ENCODE results near the gene C1orf174. TPM values are rescaled to one million over a fixed set of nuclear protein-coding genes. Genes with fewer than 3 reads are reported as not detected.

Gene C1orf174
- total and polyA plus RNA-seq, 11 donors: 7.9 to 16.4 (median 11.3) TPM

DNA sequence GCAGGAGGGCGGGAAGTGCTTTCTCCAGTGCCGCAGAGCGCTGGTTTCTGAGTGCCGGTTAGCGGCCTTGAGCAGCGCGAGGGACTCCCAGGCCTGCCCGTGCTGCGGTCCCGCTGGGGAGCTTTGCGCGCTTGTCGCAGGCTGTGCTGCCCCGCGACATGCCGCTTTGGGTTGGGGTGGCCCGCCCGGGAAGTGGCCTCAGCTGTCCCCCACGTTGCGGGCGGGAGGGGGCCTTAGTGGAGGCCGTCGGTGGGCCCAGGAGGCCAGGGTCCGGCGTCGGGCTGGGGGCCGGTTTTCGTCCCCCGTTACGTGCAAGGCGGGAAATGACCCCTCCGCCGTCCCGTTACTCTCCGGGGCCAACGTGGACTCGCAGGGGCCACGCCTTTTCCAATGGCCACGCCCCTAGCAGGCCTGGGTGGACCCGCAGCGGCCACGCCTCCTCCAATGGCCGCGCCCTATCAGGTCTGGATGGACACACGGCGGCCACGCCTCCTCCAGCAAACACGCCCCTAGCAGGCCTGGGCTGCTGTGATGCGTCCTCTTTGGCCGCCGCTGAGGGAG is 977 bp upstream of the C1orf174 start:
- H3K36me3 ChIP-seq: no peaks in the 10 kb centered on the region

DNA sequence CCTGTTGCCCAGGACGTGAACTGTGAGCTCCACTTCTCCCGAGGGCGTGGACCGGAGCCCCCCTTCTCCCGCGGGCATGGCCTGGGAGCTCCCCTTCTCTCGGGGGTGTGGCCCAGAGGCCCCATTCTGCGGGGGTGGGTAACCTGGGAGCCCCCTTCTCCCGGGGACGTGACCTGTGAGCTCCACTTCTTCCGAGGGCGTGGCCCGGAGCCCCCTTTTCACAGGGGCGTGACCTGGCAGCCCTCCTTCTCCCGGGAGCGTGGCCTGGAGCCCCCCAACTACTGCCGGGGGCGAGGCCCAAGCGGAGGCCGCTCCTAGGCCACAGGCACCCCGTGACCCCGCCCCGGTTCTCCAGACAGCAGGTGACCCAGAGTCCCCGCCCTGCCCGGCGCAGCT is 320 bp downstream of the C1orf174 start:
- Histone ChIP-seq H3K4me3 (peak overlapping the region; percentile 29 to 98 (median 88)), H3K27me3 (no peaks in the 10 kb centered on the region), H3K4me1 (peaks cover 0 to 15% (median 8%) of the 10 kb centered on the region in 12 donors), H3K9me3 (peaks cover 0 to 28% (median 11%) of the 10 kb centered on the region in 12 donors), H3K27ac (peak overlapping the region; percentile 93 to 100 (median 98)), H3K36me3 (peaks cover 0 to 10% (median 0%) of the 10 kb centered on the region in 9 donors)
- WGBS, 4 donors: 0 to 1% methylated on average over 26 of the region's 26 CpGs; no CpG with 5 or more reads in 2 of the 4 donors
- TF ChIP-seq POLR2A (IDR thresholded peaks at IDR 0.05): no peak
- TF ChIP-seq, protein P1, sequence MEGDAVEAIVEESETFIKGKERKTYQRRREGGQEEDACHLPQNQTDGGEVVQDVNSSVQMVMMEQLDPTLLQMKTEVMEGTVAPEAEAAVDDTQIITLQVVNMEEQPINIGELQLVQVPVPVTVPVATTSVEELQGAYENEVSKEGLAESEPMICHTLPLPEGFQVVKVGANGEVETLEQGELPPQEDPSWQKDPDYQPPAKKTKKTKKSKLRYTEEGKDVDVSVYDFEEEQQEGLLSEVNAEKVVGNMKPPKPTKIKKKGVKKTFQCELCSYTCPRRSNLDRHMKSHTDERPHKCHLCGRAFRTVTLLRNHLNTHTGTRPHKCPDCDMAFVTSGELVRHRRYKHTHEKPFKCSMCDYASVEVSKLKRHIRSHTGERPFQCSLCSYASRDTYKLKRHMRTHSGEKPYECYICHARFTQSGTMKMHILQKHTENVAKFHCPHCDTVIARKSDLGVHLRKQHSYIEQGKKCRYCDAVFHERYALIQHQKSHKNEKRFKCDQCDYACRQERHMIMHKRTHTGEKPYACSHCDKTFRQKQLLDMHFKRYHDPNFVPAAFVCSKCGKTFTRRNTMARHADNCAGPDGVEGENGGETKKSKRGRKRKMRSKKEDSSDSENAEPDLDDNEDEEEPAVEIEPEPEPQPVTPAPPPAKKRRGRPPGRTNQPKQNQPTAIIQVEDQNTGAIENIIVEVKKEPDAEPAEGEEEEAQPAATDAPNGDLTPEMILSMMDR (IDR thresholded peaks at IDR 0.05): peak in 1 of 12 donors; percentile 7
- DNase-seq (no peak), ATAC-seq (no peak)
- intact Hi-C loops (cut with DNase I): loop anchor here in 3 of 10 donors (2.0 to 10.0 kb wide), 3 partner anchors 43 to 1845 kb away; partner anchors contain the start of genes CEP104 (in 2 of the 3), DFFB (in 2 of the 3) and FAAP20 (in 1 of the 3)

More for the DNA sequence above, 977 bp upstream of the C1orf174 start:
- intact Hi-C loops (cut with DNase I): loop anchor here in 2 of 10 donors (2.0 to 10.0 kb wide), 3 partner anchors 44 to 1844 kb away; partner anchors contain the start of genes CEP104 (in 1 of the 2), DFFB (in 1 of the 2) and FAAP20 (in 1 of the 2)
- Histone ChIP-seq H3K9me3 (peaks cover 0 to 28% (median 11%) of the 10 kb centered on the region in 12 donors), H3K27ac (peak overlapping the region; percentile 93 to 100 (median 98)), H3K4me1 (peaks cover 0 to 15% (median 8%) of the 10 kb centered on the region in 12 donors), H3K4me3 (peak overlapping the region; percentile 62 to 98 (median 88)), H3K27me3 (no peaks in the 10 kb centered on the region)
- ATAC-seq (peak; percentile 81 to 91 (median 88)), DNase-seq (peak; percentile 98 to 99 (median 99))
- TF ChIP-seq, protein P1 (IDR thresholded peaks at IDR 0.05): peak in 1 of 12 donors; percentile 14
- peak in 1 of 2 donors; percentile 43 for TF ChIP-seq POLR2A (IDR thresholded peaks at IDR 0.05)
- 0 to 1% (median 0%) methylated on average over 5 to 51 of the region's 51 CpGs for WGBS, 4 donors

DNA sequence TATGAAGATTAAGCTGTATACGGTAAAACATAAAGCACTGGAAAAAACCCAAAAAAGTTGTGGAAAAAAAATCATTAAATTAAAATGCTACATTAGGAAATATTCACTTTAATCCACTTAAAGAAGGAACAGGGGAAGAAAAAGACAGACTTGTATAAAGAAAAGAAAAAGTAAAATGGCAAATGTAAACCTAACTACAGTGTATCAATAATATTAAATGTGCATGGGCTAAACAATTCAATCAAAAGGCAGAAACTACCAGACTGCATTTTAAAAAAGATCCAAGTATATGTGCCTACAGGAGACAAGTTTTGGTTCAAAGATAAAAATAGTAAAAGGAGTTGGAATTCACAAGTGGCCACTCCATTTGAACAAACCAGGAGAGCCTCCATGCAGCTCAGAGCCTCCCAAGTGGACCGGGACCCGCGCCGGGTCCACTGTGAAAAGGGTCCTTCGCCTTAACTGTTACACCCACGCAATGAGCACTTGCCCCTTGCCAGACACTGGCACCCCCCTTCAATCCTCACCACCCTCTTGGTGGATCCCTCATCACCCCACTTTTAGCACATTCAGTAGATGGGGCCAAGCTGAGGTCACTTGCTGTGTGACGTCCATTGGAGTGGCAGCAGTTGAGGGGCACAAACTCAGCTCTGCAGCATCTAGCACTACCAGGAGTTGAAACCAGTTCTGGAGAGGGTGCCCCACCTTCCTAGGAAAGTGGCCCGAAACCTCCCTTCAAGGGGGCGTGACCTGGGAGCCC is 898 bp downstream of the C1orf174 start:
- H3K4me1 ChIP-seq: peaks cover 0 to 15% (median 8%) of the 10 kb centered on the region in 12 donors
- H3K9me3 ChIP-seq: peaks cover 0 to 28% (median 11%) of the 10 kb centered on the region in 12 donors
- ATAC-seq (no peak), DNase-seq (no peak)
- peak overlapping the region; percentile 29 to 98 (median 88) for H3K4me3 ChIP-seq
- H3K27me3 ChIP-seq: no peaks in the 10 kb centered on the region
- TF ChIP-seq POLR2A (IDR thresholded peaks at IDR 0.05): no peak
- TF ChIP-seq, protein P1 (IDR thresholded peaks at IDR 0.05): no peak
- intact Hi-C loops (cut with DNase I): loop anchor here in 1 of 10 donors (2.0 kb wide), 1 partner anchor 42 kb away; the partner anchor contains the start of genes CEP104 and DFFB
- WGBS, 4 donors: 33 to 63% (median 47%) methylated on average over 8 to 10 of the region's 10 CpGs
- peak overlapping the region in 11 of 12 donors; percentile 96 to 100 (median 98) for H3K27ac ChIP-seq
- H3K36me3 ChIP-seq: peaks cover 0 to 12% (median 0%) of the 10 kb centered on the region in 9 donors

DNA sequence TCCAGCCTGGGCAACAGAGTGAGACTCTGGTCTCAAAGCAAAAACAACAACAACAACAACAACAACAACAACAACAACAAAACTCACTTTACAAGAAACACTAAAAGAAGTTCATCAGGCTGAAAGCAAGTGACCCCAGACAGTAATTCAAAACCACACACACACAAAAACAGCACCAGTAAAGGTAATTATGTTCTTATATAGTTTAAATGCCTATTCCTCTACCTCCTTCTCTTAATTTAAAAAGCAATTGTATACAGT is 1.7 kb downstream of the C1orf174 start:
- Histone ChIP-seq H3K27ac (no peak overlapping the region), H3K36me3 (peaks cover 0 to 12% (median 0%) of the 10 kb centered on the region in 9 donors), H3K9me3 (peaks cover 0 to 28% (median 11%) of the 10 kb centered on the region in 12 donors), H3K27me3 (no peaks in the 10 kb centered on the region), H3K4me1 (peaks cover 0 to 17% (median 8%) of the 10 kb centered on the region in 12 donors), H3K4me3 (peak overlapping the region in 1 of 12 donors; percentile 65)
- DNase-seq (no peak), ATAC-seq (no peak)
- no peak for TF ChIP-seq POLR2A (IDR thresholded peaks at IDR 0.05)
- TF ChIP-seq, protein P1 (IDR thresholded peaks at IDR 0.05): no peak
- intact Hi-C loops (cut with DNase I): loop anchor here in 1 of 10 donors (2.0 kb wide), 1 partner anchor 42 kb away; the partner anchor contains the start of genes CEP104 and DFFB

Data from heart left ventricle (tissue), 16 donors.